AG20443 (cell line): ENCODE measurements around the gene NLGN1.
"Not testable (repeated sequence)": the region's sequence is repeated elsewhere in the genome, so short reads cannot be mapped to it uniquely, and the experiment has no call there.

ENCODE experiments used
- DNase-seq: peaks from one replicate; pipeline ENCODE4 v3.0.0; 2012; ENCODE audit warnings: low spot score, mixed read lengths

NLGN1 gene

DNA sequence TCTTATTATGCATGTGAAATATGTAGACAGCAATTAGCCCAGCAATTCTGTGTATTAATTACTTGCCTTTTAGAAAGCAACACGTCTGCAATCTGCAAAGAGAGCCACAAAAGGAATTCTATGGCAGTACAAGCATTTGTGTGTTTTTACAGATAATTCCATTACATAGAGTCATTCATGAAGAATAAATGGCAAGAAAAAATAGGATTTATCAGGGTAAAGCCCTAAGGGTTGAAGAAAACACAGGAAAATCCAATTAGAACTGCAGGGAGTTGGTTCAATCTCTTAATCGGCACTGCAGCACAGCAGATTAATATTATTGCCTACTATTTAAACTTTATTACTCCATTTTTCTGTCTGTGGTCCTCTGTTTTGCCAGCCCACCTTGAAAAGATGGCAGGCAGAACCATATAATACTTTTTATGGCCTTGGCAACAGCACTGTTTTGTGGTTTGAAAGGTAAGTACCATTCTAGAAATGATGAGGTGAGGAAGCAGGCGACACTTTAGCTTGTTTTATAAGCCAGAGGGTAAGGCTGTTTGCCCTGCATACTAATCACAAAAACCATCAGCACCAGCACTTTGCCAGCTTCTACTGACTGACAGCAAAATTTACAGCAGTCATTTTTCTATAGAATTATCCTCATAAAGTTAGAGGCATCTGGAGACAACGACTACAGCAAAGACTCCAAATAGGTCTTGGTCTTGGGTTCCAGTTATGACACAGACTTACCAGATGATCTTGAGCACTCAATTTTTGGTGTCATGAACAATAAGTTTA is 823.4 kb downstream of the NLGN1 start:
- no peak for DNase-seq

DNA sequence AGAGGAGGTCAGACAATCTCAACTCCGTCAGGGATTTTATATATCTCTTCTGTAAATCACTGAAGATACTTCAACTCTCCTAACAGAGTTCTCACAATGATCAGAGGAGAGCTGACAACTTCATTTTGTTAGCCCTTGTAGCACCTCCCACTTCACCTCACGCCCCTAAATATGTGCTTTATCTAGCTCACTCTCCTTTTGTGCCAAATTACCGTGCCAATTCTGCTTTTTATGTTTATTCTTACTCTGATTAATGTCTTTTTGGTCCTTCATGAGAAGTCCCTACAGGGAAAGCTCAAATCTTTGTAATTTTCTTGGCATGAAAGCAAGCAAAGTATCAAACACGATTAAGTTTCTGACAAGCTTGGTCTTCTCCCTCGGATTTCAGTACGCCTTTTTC is 825.5 kb downstream of the NLGN1 start:
- DNase-seq = no peak

- DNase-seq = no peak
Measured at GRCh38 chr3:174223626-174224025, 826.1 kb downstream of the NLGN1 start.

- DNase-seq = no peak
Measured at GRCh38 chr3:174229916-174230315, 832.4 kb downstream of the NLGN1 start.

DNA sequence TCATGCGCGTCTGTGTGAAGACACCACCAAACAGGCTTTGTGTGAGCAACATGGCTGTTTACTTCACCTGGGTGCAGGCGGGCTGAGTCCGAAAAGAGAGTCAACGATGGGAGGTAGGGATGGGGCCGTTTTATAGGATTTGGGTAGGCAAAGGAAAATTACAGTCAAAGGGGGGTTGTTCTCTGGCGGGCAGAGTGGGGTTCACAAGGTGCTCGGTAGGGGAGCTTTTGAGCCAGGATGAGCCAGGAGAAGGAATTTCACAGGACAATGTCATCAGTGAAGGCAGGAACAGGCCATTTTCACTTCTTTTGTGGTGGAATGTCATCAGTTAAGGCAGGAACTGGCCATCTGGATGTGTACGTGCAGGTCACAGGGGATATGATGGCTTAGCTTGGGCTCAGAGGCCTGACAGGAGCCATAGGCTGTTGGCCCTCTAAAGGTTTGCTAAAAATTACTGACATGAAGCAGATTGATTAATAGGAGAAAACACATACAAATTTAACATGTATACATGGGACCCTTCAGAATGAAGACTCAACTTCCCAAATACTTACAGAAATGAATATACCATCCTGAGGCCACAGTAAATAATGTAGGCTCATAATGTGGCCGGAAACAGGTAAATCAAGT is 834.6 kb downstream of the NLGN1 start:
- DNase-seq = not testable (repeated sequence)

DNA sequence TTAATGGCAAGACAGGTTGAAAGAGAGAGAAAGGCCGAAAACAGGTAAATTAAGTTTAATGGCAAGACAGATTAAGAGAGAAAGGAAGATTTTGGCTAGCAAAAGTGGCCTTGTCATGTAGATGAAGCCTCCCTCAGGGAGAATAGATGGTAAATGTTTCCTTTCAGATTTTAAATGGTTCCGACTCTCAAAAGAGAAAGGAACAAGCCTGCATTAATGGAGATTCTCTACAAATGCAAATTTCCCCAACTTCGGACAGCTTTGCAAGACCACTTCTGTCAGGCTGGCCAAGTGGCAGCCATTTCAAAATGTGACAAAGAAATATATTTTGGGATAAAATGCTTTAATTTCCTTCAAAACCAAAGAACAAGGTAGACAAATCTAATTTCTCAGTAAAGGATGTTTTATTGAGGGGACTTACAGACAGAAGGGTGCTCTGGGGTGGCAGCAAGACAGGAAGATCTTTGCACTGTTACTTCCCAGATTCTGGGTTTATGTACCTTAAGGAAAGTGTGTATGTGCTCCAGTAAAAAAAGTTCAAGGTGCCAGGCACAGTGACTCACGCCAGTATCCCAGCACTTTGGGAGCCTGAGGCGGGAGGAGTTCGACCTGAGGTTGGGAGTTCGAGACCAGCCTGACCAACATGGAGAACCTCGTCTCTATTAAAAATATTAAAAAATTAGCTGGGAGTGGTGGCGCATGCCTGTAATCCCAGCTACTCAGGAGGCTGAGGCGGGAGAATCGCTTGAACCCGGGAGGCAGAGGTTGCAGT is 835.3 kb downstream of the NLGN1 start:
- DNase-seq = no peak

GRCh38 chr3:174233511-174233910 is 836.0 kb downstream of the NLGN1 start:
- no peak for DNase-seq

- no peak for DNase-seq
Measured at GRCh38 chr3:174242311-174243041, 844.9 kb downstream of the NLGN1 start.

DNA sequence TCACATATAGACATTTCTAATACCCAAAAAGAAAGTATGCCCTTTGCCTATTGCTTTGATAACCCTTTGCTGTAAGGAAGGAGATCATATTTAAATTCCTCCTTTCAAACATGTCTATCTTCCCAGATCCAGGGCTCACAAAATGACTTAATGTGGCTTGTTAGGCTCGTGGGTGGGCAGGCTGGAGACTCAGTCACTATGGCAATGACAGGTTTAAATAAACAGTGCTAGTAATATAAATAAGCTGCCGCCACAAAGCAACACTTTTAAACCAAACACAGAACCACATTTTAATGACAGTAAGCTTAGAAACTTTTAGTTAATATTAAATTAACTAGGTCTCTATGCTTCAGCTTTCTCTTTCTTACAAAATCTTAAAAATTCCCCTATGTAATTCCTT is 845.6 kb downstream of the NLGN1 start:
- peak; percentile 42 for DNase-seq

- no peak for DNase-seq
Measured at GRCh38 chr3:174247687-174248152, 850.2 kb downstream of the NLGN1 start.

DNA sequence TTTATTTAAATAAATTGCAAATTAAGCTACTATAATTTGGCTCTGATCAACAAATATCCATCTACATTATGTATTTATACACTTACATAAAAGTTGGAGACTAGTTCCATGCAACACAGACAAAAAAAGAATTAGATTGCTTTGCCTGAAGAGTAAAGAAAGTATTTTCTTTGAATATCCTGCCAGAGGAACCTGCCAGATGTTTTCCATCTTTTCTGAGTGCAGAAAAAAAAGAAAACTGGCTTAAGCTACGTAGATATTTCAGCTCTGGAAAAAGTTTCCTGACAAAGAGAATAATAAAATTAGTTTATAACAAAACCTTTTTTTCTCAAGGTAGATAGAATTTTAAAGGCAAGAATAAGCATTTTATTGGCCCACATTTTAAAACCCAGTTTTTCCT is 854.1 kb downstream of the NLGN1 start:
- peak; percentile 12 for DNase-seq

DNA sequence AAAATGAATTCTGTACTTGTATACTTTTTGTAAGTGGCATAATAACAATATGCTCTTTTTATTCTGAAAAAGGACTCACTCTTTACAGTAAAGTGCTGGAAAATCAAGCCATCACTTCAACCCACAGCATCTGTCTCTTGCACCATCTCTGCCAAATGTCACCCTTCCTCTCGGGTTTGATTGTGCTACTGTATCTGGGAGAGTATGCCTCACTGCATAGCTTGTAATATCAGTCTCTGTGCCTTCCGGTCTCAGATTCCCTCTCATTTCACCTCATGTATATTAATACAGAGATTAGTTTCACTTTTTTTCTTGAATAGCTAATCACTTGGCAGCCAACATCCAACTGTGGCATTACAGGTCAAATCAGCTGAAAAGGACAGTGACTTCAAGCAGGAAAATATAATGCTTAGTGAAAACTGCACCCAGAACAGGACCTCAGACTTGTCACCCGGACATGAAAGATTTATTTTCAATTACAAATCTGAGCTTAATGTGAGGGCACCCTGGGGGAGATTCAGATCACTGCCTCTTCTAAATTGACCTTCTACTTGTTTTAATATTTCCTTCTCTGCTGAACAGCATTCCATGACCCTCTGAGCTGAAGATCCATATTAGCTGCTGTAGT is 855.8 kb downstream of the NLGN1 start:
- no peak for DNase-seq

GRCh38 chr3:174253940-174254339 is 856.4 kb downstream of the NLGN1 start:
- no peak for DNase-seq

GRCh38 chr3:174255454-174255853 is 857.9 kb downstream of the NLGN1 start:
- DNase-seq = no peak

GRCh38 chr3:174266476-174266875 is 868.9 kb downstream of the NLGN1 start:
- no peak for DNase-seq

DNA sequence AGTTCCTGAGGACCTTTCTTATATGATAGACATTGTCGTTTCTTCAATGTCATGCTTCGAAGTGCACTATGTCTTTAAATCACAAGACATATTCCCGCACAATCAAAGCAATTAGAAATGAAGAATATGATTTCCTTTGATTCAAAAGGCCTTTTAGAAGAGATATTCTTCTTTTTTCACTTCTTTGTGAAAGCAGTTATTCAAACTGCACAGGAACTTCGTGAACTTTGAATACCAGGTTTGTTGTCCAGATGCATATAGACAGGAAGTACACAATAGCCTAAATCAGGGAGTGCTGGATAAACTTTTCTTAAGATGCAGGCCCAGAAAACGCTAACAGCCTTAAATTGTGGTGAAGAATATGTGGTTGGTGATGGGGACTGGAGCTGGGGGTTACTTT is 870.5 kb downstream of the NLGN1 start:
- DNase-seq = no peak

DNA sequence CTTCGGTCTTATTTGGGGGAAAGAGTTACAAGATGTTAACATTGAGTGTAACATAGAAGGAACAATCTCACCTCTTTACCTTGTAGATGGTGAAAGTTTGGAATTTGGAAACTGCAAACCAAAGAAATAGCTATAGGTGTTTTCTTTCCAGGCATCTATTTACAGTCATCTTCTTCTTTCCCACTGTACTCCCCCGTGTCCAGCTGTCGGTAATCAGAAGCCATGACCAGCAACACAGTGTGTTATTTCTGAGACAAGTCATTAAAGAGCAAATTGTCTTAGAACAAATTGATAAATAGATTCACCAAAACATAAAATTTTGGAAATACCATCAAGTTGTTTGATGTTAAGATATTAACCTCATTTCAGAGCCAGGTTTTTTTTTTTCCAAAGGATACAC is 871.0 kb downstream of the NLGN1 start:
- no peak for DNase-seq

GRCh38 chr3:174270841-174271240 is 873.3 kb downstream of the NLGN1 start:
- peak; percentile 64 for DNase-seq

- DNase-seq = no peak
Measured at GRCh38 chr3:174275336-174275735, 877.8 kb downstream of the NLGN1 start.

- DNase-seq = no peak
Measured at GRCh38 chr3:174276826-174277225, 879.3 kb downstream of the NLGN1 start.

GRCh38 chr3:174278094-174278493 is 880.5 kb downstream of the NLGN1 start:
- no peak for DNase-seq

- no peak for DNase-seq
Measured at GRCh38 chr3:174280186-174280585, 882.6 kb downstream of the NLGN1 start.
